ENCODE measurements around the gene THUMPD1. TPM values are rescaled to one million over a fixed set of nuclear protein-coding genes. Genes with fewer than 3 reads are reported as not detected.

The THUMPD1 gene
- total RNA-seq, 4 donors from 2014 or later, result 23.1 to 68.8 (median 49.1) TPM

- Histone ChIP-seq H3K27me3 (no peaks in the 10 kb centered on the region), H3K36me3 (no peaks in the 10 kb centered on the region), H3K4me3 (no peak overlapping the region), H3K4me1 (no peaks in the 10 kb centered on the region), H3K9me3 (no peaks in the 10 kb centered on the region), H3K27ac (no peak overlapping the region)
- TF ChIP-seq CTCF (IDR thresholded peaks at IDR 0.05) (no peak), POLR2A (IDR thresholded peaks at IDR 0.05) (no peak)
- no peak for DNase-seq
Measured at GRCh38 chr16:20755238-20755637, 13.6 kb upstream of the THUMPD1 start.

GRCh38 chr16:20753727-20754126, 12.1 kb upstream of the THUMPD1 start:
- Histone ChIP-seq H3K4me1 (no peaks in the 10 kb centered on the region), H3K4me3 (no peak overlapping the region), H3K27me3 (no peaks in the 10 kb centered on the region), H3K36me3 (no peaks in the 10 kb centered on the region), H3K27ac (no peak overlapping the region), H3K9me3 (no peaks in the 10 kb centered on the region)
- TF ChIP-seq CTCF (IDR thresholded peaks at IDR 0.05) (no peak), POLR2A (IDR thresholded peaks at IDR 0.05) (no peak)
- no peak for DNase-seq

DNA sequence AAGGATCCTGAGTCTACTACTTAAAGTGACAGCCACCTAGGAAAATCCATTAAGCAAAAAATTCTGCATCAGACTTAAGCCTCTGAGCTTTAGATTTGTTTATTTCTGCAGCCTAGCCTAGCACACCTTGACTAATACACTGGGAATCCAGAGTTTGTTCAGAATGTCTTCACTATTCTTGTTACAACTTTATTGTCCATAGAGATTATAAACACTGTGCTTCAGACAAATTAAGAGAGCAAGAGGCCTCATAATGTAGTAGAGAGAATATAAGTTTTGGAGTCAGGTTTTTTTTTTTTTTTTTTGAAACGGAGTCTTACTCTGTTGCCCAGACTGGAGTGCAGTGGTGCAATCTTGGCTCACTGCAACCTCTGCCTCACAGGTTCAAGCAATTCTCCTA, 8.9 kb upstream of the THUMPD1 start:
- Histone ChIP-seq H3K4me1 (no peaks in the 10 kb centered on the region), H3K36me3 (no peaks in the 10 kb centered on the region), H3K9me3 (no peaks in the 10 kb centered on the region), H3K27me3 (no peaks in the 10 kb centered on the region), H3K4me3 (no peak overlapping the region), H3K27ac (no peak overlapping the region)
- no peak for DNase-seq
- no peak for TF ChIP-seq POLR2A (IDR thresholded peaks at IDR 0.05)
- no peak for TF ChIP-seq CTCF (IDR thresholded peaks at IDR 0.05)

DNA sequence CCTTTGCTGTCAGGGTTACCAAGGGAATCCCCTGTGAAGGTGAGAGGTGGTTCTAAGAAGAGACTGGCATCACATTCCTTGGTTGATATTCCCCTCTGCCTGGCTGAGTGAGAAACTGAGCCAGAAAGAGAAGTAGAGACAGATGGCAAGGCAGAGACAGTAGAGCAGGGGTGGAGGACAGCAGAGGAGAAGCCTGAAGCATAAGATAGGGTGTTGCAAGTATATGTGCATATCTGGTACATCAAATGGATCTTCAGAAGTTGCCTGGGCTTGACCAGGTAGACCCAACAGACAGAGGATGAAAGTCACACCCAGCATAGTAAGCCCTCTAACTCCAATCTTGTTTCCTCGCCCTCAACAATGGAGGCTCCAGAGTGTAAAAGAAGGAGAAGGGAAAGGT, 7.9 kb upstream of the THUMPD1 start:
- Histone ChIP-seq H3K27ac (no peak overlapping the region), H3K36me3 (no peaks in the 10 kb centered on the region), H3K4me3 (no peak overlapping the region), H3K9me3 (no peaks in the 10 kb centered on the region), H3K4me1 (no peaks in the 10 kb centered on the region), H3K27me3 (no peaks in the 10 kb centered on the region)
- no peak for DNase-seq
- no peak for TF ChIP-seq CTCF (IDR thresholded peaks at IDR 0.05)
- no peak for TF ChIP-seq POLR2A (IDR thresholded peaks at IDR 0.05)

GRCh38 chr16:20747030-20747816, 5.6 kb upstream of the THUMPD1 start:
- no peak overlapping the region for H3K4me3 ChIP-seq

More at GRCh38 chr16:20747030-20747816, 5.6 kb upstream of the THUMPD1 start:
- Histone ChIP-seq H3K36me3 (no peaks in the 10 kb centered on the region), H3K9me3 (no peaks in the 10 kb centered on the region), H3K27ac (no peak overlapping the region), H3K4me1 (no peaks in the 10 kb centered on the region), H3K27me3 (no peaks in the 10 kb centered on the region)
- no peak for DNase-seq
- TF ChIP-seq CTCF (IDR thresholded peaks at IDR 0.05) (no peak), POLR2A (IDR thresholded peaks at IDR 0.05) (no peak)

All from Peyer's patch (tissue), 4 donors.